Peyer's patch (tissue), 4 donors: ENCODE measurements around the gene NKD1. TPM values are rescaled to one million over a fixed set of nuclear protein-coding genes. Genes with fewer than 3 reads are reported as not detected.

ENCODE experiments used
- DNase-seq, 3 donors: peaks; one replicate each; pipeline ENCODE4 v3.0.0-alpha.2; 2017 to 2019
- H3K27ac ChIP-seq, 4 donors: fragments of 200-600 bp; sonication (generic); one replicate each; pipeline ENCODE4 v1.5.1; 2016 to 2019
- H3K27me3 ChIP-seq, 2 donors: fragments of 200-600 bp; sonication (generic); one replicate each; pipeline ENCODE4 v1.5.1; 2019
- H3K36me3 ChIP-seq, 3 donors: fragments of 200-600 bp; sonication (generic); one replicate each; pipeline ENCODE4 v1.5.1; 2016 to 2019
- H3K4me1 ChIP-seq, 4 donors: fragments of 200-600 bp; sonication (generic); one replicate each; pipeline ENCODE4 v1.5.1; 2016 to 2019
- H3K4me3 ChIP-seq, 4 donors: fragments of 200-600 bp; sonication (generic); 1 replicate in 3 of 4; 2 replicates in 1 of 4; pipeline ENCODE4 v1.5.1; 2016 to 2019; ENCODE audit warnings: mild to moderate bottlenecking in 1 of 4
- H3K9me3 ChIP-seq, 4 donors: fragments of 200-600 bp; sonication (generic); one replicate each; pipeline ENCODE4 v1.5.1; 2016 to 2019; ENCODE audit warnings: mild to moderate bottlenecking in 1 of 4
- POLR2A ChIP-seq, 2 donors: fragments of 450-650 bp; IDR thresholded peaks; one replicate each; pipeline ENCODE4 v1.5.1; 2017; ENCODE audit warnings: antibody characterized with exemption in 2 of 2, mild to moderate bottlenecking in 2 of 2, moderate library complexity in 2 of 2
- total RNA-seq, 4 donors: library from RNA; depleted of rRNA; stranded (reverse); fragments of >200 nt; gene quantifications; one replicate each; pipeline ENCODE4 v1.1.0, GENCODE V29; 2016
- TF ChIP-seq, protein P1 (sequence below), 6 experiments: fragments of 450-650 bp in 4 of 6; fragments of 200-600 bp in 2 of 6; sonication (generic) in 1 of 6; IDR thresholded peaks; one replicate each; pipeline ENCODE4 v1.5.1; 2017 to 2019; ENCODE audit warnings: antibody characterized with exemption in 6 of 6, mild to moderate bottlenecking in 3 of 6, moderate library complexity in 1 of 6

Gene NKD1
- total RNA-seq, 4 donors from 2014 or later: 1.7 to 4.0 (median 3.4) TPM

DNA sequence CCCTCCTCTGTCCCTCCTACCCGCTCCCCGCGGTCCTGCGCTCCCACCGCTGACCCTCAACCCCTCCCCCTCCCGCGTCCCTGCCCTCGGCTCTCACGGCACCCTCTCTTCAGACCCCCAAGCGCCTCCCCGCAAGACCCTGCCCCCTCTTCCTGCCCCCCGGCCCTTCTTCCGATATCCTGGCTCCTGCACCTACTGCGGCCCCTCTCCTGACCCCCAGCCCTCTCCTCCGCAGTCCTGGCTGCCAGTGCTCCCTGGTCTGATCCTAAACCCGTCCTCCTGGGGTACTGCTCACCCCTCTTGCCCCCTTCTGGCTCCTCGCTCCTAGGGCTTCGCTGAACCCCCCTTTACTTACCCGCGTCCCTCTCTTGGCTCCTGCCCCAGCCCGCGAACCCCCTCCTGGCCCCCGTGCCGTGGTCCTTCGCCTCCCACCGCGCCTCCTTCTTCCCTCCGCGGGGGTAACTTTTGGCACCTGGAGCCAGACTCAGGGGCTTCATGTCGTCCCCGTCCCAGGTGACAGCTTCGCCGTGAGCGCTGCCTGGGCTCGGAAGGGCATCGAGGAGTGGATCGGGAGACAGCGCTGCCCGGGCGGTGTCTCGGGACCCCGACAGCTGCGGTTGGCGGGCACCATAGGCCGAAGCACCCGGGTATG lies 839 bp downstream of the NKD1 start:
- Histone ChIP-seq H3K36me3 (no peaks in the 10 kb centered on the region), H3K4me3 (peak overlapping the region; percentile 79 to 89 (median 84)), H3K27ac (peak overlapping the region in 3 of 4 donors; percentile 34 to 80 (median 62)), H3K9me3 (no peaks in the 10 kb centered on the region), H3K4me1 (peaks cover 0 to 9% (median 3%) of the 10 kb centered on the region in 4 donors), H3K27me3 (no peaks in the 10 kb centered on the region)
- no peak for DNase-seq
- TF ChIP-seq POLR2A (IDR thresholded peaks at IDR 0.05): no peak
- TF ChIP-seq, protein P1, sequence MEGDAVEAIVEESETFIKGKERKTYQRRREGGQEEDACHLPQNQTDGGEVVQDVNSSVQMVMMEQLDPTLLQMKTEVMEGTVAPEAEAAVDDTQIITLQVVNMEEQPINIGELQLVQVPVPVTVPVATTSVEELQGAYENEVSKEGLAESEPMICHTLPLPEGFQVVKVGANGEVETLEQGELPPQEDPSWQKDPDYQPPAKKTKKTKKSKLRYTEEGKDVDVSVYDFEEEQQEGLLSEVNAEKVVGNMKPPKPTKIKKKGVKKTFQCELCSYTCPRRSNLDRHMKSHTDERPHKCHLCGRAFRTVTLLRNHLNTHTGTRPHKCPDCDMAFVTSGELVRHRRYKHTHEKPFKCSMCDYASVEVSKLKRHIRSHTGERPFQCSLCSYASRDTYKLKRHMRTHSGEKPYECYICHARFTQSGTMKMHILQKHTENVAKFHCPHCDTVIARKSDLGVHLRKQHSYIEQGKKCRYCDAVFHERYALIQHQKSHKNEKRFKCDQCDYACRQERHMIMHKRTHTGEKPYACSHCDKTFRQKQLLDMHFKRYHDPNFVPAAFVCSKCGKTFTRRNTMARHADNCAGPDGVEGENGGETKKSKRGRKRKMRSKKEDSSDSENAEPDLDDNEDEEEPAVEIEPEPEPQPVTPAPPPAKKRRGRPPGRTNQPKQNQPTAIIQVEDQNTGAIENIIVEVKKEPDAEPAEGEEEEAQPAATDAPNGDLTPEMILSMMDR (IDR thresholded peaks at IDR 0.05): no peak

DNA sequence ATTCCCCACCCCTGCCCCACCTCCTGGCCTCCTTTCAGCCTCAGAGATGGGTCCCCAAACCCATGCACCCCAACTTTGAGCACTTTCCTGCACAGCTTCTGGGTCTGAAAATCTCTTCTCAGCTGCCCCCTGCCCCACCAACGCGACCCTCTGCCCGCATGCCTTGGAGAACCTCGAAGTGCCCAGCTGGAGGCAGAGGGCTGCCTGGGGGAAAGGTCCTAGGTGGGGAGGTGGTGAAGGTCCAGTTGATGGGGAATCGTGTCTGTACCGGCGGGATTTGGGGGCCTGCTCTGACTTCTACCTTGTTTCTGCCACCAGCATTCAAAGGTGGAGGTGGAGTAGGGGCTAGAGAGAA lies 1.3 kb downstream of the NKD1 start:
- H3K27ac ChIP-seq: peak overlapping the region in 1 of 4 donors; percentile 31
- H3K4me3 ChIP-seq: peak overlapping the region in 2 of 4 donors; percentile 79 to 89
- TF ChIP-seq POLR2A (IDR thresholded peaks at IDR 0.05): no peak
- TF ChIP-seq, protein P1 (IDR thresholded peaks at IDR 0.05): no peak
- H3K36me3 ChIP-seq: no peaks in the 10 kb centered on the region
- H3K27me3 ChIP-seq: no peaks in the 10 kb centered on the region
- peaks cover 0 to 9% (median 3%) of the 10 kb centered on the region in 4 donors for H3K4me1 ChIP-seq
- H3K9me3 ChIP-seq: no peaks in the 10 kb centered on the region
- no peak for DNase-seq

DNA sequence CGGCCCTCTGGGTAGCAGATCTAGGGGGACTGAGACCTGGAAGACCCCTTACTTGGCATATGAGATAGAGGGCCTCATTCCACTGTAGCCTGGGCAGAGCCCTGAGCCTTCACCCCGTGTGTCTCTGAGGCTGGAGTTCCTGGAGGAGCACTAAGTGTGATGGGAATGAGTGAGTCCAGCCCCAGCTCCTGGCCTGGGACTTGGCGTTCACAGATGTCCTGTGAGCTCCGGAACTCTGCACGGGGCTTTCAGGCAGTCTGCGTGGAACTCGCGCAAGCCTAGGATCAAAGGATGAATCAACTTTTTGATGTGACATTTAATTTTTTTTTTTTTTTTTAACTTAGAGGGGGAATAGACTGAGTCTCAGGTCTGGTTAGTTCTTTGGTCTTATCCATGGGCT lies 1.8 kb downstream of the NKD1 start:
- Histone ChIP-seq H3K4me1 (peaks cover 0 to 9% (median 3%) of the 10 kb centered on the region in 4 donors), H3K27ac (peak overlapping the region in 1 of 4 donors; percentile 31), H3K9me3 (no peaks in the 10 kb centered on the region), H3K4me3 (peak overlapping the region in 1 of 4 donors; percentile 89), H3K36me3 (no peaks in the 10 kb centered on the region), H3K27me3 (no peaks in the 10 kb centered on the region)
- TF ChIP-seq, protein P1 (IDR thresholded peaks at IDR 0.05): no peak
- TF ChIP-seq POLR2A (IDR thresholded peaks at IDR 0.05): no peak
- no peak for DNase-seq

DNA sequence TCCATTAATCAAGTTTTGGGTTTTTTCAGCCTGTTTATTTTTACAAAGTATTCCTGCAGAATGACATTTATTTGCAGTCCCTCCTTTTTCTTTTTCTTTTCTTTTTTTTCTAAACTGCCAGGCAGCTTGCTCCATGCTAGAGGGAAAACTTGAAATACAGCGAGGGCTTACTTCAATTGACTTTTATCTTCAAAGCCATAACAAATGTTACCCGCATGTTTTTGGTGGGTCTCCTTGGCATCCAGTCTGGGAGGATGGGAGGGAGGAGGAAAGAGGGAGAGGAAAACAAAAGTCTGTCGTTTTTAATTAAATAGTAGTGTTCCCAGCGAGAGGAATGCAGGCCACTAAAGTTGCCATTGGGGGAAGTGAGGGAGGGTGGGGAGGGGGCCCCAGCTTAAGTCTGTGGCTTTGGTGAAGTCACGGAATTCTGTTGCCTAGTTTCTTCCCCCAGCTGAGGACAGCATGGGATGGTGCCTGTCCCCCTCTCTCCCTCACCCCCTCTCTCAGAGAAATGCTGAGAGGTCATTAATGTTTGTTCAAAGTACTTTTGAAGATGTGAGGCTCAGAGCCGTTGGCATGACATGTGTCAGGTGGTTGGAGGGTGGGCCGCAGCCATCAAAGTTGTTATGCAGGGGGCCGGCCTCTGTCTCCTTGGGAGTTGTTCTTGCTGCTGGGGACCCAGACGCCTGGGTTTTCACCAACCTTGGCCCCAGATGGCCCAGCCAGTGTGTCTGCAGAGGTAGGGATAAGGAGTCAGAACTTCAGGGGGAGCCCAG lies 2.9 kb downstream of the NKD1 start:
- H3K4me3 ChIP-seq: no peak overlapping the region
- TF ChIP-seq, protein P1 (IDR thresholded peaks at IDR 0.05): no peak
- no peak for TF ChIP-seq POLR2A (IDR thresholded peaks at IDR 0.05)
- no peaks in the 10 kb centered on the region for H3K9me3 ChIP-seq
- H3K36me3 ChIP-seq: no peaks in the 10 kb centered on the region
- no peak for DNase-seq
- H3K27me3 ChIP-seq: no peaks in the 10 kb centered on the region
- no peak overlapping the region for H3K27ac ChIP-seq
- peaks cover 0 to 9% (median 3%) of the 10 kb centered on the region in 4 donors for H3K4me1 ChIP-seq

DNA sequence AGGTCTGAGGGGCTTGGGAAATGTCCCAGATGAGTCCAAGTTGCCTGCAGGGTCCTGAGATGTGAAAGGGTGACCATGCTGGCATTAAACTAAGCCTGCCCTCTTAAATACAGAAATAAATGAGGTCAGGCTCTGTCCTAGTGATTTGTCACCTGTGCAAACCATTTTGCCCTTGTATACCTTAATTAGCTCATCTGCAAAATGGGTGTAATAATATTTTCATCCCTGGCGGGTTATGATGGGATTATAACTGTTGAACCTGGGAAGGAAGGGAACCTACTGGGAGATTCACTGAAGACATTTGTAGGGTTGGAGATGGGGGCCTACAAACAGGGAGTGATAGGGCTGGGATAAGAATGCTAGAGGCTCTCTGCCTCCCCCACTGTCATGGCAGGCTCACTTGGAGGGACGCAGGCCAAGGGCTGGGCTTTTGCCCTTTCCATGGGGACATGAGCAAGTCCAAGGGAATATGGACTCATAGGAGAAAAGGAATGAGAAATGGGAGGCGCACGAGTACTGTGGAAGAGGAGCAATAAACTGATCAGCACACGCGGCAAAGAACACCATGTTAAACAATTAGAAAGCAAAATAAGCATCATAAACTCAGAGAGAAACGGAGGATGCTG lies 4.4 kb downstream of the NKD1 start:
- Histone ChIP-seq H3K36me3 (no peaks in the 10 kb centered on the region), H3K27me3 (no peaks in the 10 kb centered on the region), H3K9me3 (no peaks in the 10 kb centered on the region), H3K27ac (no peak overlapping the region), H3K4me1 (peaks cover 0 to 9% (median 3%) of the 10 kb centered on the region in 4 donors), H3K4me3 (no peak overlapping the region)
- no peak for DNase-seq
- no peak for TF ChIP-seq POLR2A (IDR thresholded peaks at IDR 0.05)
- TF ChIP-seq, protein P1 (IDR thresholded peaks at IDR 0.05): no peak
